Fibroblast of villous mesenchyme (primary cell): ENCODE measurements around the gene CCSAP. TPM values are rescaled to one million over a fixed set of nuclear protein-coding genes. Genes with fewer than 3 reads are reported as not detected.

Source experiments
- small RNA-seq: library from RNA; depleted of rRNA; stranded (forward); fragments of <200 nt; gene quantifications from one replicate; pipeline ENCODE3, GENCODE V24; 2012
- total RNA-seq: library from RNA; depleted of rRNA; stranded (reverse); fragments of >200 nt; gene quantifications from 2 replicates; pipeline ENCODE4 v1.2.3, GENCODE V29; 2012

The CCSAP gene
- total RNA-seq, 1 donor: 12.1 TPM

Small RNA genes lying within 50 kb of the gene (small RNA-seq; reads per million reads assigned to genes)
- gene RNU6-180P: not detected

Other genes with a start within 250 kb of the CCSAP start
- gene RAB4A, start 71.9 kb downstream of the CCSAP start, total RNA-seq: 17.1 and 18.6 TPM in 2 replicates
- not detected in 2 replicates for gene ACTA1, start 91.0 kb upstream of the CCSAP start, total RNA-seq
- gene NUP133, start 165.3 kb upstream of the CCSAP start, total RNA-seq: 34.5 and 39.7 TPM in 2 replicates
- gene ABCB10, start 215.7 kb upstream of the CCSAP start, total RNA-seq: 17.4 and 18.1 TPM in 2 replicates